ENCODE measurements around the gene PEX7.
"Not testable (repeated sequence)": the region's sequence is repeated elsewhere in the genome, so short reads cannot be mapped to it uniquely, and the experiment has no call there.

Gene PEX7

DNA sequence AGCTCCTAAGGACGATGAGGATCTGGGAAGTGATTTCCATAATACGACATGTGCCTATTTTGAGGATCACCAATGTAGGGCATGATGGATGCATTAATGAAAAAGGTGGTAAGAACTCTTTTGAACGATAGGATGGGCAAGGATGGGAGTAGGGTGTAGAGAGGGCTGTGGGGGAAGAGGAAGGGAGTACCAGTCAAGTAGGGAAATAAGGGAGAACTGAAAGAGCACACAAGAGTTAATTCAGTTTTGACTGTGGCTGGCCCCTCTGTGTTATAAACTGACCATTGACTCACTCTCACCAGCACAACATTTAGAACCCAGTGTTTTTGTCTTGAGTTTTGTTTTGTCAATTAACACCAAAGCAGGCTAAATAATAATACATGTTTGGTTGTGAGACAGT is 132.7 kb downstream of the PEX7 start:
- no peak for DNase-seq (ENCODE audit: low read depth)
- TF ChIP-seq POLR2A (IDR thresholded peaks at IDR 0.05; ENCODE audit: extremely low read depth, insufficient read length) (no peak), MYC (IDR thresholded peaks at IDR 0.05; ENCODE audit: low read depth, low read length) (no peak)
- TF ChIP-seq, protein P1, sequence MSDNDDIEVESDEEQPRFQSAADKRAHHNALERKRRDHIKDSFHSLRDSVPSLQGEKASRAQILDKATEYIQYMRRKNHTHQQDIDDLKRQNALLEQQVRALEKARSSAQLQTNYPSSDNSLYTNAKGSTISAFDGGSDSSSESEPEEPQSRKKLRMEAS (IDR thresholded peaks at IDR 0.05; ENCODE audit: low read depth, low read length): no peak
- TF ChIP-seq, protein P2, sequence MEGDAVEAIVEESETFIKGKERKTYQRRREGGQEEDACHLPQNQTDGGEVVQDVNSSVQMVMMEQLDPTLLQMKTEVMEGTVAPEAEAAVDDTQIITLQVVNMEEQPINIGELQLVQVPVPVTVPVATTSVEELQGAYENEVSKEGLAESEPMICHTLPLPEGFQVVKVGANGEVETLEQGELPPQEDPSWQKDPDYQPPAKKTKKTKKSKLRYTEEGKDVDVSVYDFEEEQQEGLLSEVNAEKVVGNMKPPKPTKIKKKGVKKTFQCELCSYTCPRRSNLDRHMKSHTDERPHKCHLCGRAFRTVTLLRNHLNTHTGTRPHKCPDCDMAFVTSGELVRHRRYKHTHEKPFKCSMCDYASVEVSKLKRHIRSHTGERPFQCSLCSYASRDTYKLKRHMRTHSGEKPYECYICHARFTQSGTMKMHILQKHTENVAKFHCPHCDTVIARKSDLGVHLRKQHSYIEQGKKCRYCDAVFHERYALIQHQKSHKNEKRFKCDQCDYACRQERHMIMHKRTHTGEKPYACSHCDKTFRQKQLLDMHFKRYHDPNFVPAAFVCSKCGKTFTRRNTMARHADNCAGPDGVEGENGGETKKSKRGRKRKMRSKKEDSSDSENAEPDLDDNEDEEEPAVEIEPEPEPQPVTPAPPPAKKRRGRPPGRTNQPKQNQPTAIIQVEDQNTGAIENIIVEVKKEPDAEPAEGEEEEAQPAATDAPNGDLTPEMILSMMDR (IDR thresholded peaks at IDR 0.05; ENCODE audit: low read depth, low read length): no peak
- no peak overlapping the region for H3K4me3 ChIP-seq (ENCODE audit: low read depth, low read length)

DNA sequence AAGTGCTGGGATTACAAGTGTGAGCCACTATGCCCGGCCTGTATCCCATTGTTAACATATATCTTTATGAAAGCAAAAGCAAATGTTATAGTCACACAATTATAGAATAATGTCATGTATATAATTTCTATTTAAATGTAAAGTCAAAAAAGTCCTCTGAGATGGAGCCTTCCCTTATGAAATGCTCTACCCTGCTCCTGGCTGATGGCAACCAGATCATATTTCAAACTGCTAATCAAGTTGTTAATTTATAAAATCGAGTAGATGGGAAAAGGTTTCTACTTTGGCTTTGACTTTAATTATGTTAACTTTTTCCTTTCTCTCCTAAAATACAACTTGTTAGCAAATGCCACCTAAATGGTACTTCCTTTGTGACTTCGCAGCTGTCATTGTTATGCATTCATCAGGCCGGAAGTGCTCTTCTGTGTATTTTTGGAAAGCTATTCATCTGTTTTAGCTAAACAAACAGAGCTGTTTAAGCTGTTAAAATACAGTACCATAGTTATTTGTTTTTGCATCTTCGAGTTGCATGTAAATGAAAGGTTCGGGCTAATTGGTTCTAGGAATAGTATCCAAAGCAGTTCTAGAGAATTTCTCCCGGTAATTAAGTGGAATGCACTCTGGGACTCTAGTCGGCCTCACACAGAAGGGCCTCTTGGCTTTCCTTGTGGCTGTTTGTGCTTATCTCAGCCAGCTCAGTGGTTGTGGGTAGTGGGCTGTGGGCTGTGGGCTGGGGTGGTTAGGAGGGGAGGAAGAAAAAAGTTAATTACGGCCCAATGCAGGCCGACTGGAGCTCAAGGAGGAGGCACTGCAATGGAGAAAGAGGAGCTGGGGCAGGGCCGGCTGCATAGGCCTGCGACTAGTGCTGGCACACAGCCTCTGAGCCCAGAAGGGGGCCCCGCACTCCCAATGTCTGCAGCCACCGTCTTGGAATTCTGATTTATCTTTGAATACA is 134.5 kb downstream of the PEX7 start:
- DNase-seq (ENCODE audit: low read depth): no peak
- TF ChIP-seq, protein P1 (IDR thresholded peaks at IDR 0.05; ENCODE audit: low read depth, low read length): no peak
- TF ChIP-seq MYC (IDR thresholded peaks at IDR 0.05; ENCODE audit: low read depth, low read length) (no peak), POLR2A (IDR thresholded peaks at IDR 0.05; ENCODE audit: extremely low read depth, insufficient read length) (no peak)
- TF ChIP-seq, protein P2 (IDR thresholded peaks at IDR 0.05; ENCODE audit: low read depth, low read length): no peak
- H3K4me3 ChIP-seq (ENCODE audit: low read depth, low read length): no peak overlapping the region

DNA sequence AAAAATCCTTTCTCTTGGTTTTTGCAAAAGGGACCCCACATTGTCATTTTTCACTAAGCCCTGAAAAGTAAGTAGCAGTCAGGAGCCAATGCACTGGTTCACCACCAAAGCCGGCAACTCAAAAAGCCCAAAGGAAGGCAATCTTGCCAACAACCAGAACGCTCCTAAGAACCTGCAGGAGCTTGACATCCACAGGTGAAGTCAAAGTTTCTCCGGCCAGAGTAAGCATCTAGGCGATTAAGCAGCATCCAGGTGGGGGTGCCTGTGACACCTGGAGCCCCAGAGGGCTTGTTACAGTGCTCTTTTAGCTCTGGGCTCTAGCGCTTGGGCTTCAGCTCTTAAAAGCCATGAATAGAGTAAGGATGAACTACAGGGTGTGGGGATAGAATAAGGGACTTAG is 135.8 kb downstream of the PEX7 start:
- TF ChIP-seq, protein P2 (IDR thresholded peaks at IDR 0.05; ENCODE audit: low read depth, low read length): no peak
- TF ChIP-seq MYC (IDR thresholded peaks at IDR 0.05; ENCODE audit: low read depth, low read length) (no peak), POLR2A (IDR thresholded peaks at IDR 0.05; ENCODE audit: extremely low read depth, insufficient read length) (no peak)
- TF ChIP-seq, protein P1 (IDR thresholded peaks at IDR 0.05; ENCODE audit: low read depth, low read length): no peak
- no peak for DNase-seq (ENCODE audit: low read depth)
- no peak overlapping the region for H3K4me3 ChIP-seq (ENCODE audit: low read depth, low read length)

DNA sequence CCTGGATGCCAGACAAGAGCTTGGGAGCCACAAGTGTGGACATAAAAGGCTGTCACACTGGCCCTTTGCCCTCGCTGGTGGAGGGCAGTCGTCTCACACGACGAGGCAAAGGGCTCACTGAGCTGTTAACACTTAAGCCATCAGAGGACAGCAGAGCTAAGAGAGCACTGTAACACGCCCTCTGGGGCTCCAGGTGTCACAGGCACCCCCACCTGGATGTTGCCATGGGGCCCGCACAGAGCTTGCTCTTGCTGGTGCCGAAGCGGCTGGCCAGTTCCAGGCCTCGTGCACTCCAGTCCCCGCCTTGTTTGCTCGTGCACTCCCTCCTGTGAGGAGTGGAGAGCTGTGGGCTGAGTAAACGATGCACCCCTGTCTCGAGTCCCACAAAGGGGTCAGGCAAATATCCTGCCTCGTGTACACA is 137.1 kb downstream of the PEX7 start:
- DNase-seq (ENCODE audit: low read depth): no peak
- TF ChIP-seq POLR2A (IDR thresholded peaks at IDR 0.05; ENCODE audit: extremely low read depth, insufficient read length) (no peak), MYC (IDR thresholded peaks at IDR 0.05; ENCODE audit: low read depth, low read length) (no peak)
- TF ChIP-seq, protein P1 (IDR thresholded peaks at IDR 0.05; ENCODE audit: low read depth, low read length): no peak
- TF ChIP-seq, protein P2 (IDR thresholded peaks at IDR 0.05; ENCODE audit: low read depth, low read length): no peak
- H3K4me3 ChIP-seq (ENCODE audit: low read depth, low read length): no peak overlapping the region

DNA sequence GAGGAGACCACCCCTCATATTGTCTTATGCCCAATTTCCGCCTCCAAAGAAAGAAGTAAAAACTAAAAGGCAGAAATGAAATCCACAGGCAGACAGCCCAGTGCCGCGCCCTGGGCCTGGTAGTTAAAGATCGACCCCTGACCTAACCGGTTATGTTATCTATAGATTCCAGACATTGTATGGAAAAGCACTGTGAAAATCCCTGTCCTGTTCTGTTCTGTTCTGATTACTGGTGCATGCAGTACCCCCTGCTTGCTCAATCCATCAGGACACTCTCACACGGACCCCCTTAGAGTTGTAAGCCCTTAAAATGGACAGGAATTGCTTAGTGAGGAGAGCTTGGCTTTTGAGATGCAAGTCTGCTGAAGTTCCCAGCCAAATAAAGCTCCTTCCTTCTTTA is 137.5 kb downstream of the PEX7 start:
- not testable (repeated sequence) for H3K4me3 ChIP-seq (ENCODE audit: low read depth, low read length); DNase-seq (ENCODE audit: low read depth)

DNA sequence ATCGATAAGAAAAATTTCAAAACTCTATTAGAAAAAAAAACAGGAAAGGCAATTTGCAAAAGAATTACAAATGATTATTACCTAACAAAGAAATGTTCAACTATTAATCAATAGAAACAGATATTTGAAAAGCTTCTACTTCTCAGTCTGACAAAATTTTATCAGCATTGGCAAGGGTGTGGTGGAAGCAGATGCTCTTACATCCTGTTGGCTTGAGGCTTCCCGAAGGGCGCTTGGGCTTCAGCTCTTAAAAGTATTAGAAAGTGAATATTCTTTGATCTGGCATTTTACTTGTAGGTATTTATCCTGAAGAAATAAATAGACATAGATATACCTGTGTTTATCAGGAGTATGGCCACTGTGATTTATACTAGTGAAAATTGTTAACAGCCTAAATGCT is 138.4 kb downstream of the PEX7 start:
- DNase-seq (ENCODE audit: low read depth): no peak
- TF ChIP-seq, protein P1 (IDR thresholded peaks at IDR 0.05; ENCODE audit: low read depth, low read length): no peak
- TF ChIP-seq POLR2A (IDR thresholded peaks at IDR 0.05; ENCODE audit: extremely low read depth, insufficient read length) (no peak), MYC (IDR thresholded peaks at IDR 0.05; ENCODE audit: low read depth, low read length) (no peak)
- TF ChIP-seq, protein P2 (IDR thresholded peaks at IDR 0.05; ENCODE audit: low read depth, low read length): no peak
- H3K4me3 ChIP-seq (ENCODE audit: low read depth, low read length): no peak overlapping the region

Data from NB4 (cell line).